Measurements from ENCODE around the gene NSD2.

GRCh38 chr4:1983846-1984405 lies 112.7 kb downstream of the NSD2 start:
- no peak for TF ChIP-seq CTCF (IDR thresholded peaks at IDR 0.05; ENCODE audit: low read depth, low read length, missing input control)
- TF ChIP-seq TAF1 (conservative IDR thresholded peaks at IDR 0.05): no peak
- TF ChIP-seq ZBTB33 (IDR thresholded peaks at IDR 0.05): no peak
- no peak for TF ChIP-seq RXRA (IDR thresholded peaks at IDR 0.05)
- TF ChIP-seq MAX (IDR thresholded peaks at IDR 0.05): no peak
- TF ChIP-seq EGR1 (IDR thresholded peaks at IDR 0.05; ENCODE audit: low read depth in 2 of 2): no peak
- TF ChIP-seq ATF3 (IDR thresholded peaks at IDR 0.05): no peak
- TF ChIP-seq GABPA (IDR thresholded peaks at IDR 0.05 in 1 of 2, conservative IDR thresholded peaks at IDR 0.05 in 1 of 2): no peak
- TF ChIP-seq SP1 (IDR thresholded peaks at IDR 0.05): no peak
- TF ChIP-seq YY1 (IDR thresholded peaks at IDR 0.05): no peak

Measured in liver (tissue), 3 donors.